OCI-LY3 (cell line): ENCODE data around the gene SIGLEC14.
A peak's percentile ranks its signal among the peaks of the same experiment; 100 is the strongest.
"Not testable (repeated sequence)": the region's sequence is repeated elsewhere in the genome, so short reads cannot be mapped to it uniquely, and the experiment has no call there.

Experiments used
- H2AFZ ChIP-seq: fragments of 200-600, 300-600 bp; shearing (Covaris generic); 2 replicates; pipeline ENCODE4 v1.6.0; 2014; ENCODE audit warnings: antibody characterized with exemption, low read depth, low read length
- H3K27ac ChIP-seq: fragments of 200-600, 300-600 bp; sonication (generic); 2 replicates; pipeline ENCODE4 v1.5.1; 2014; ENCODE audit warnings: mild to moderate bottlenecking, low read length, moderate library complexity, mixed read lengths
- H3K27me3 ChIP-seq: fragments of 200-600, 300-600 bp; sonication (generic); 2 replicates; pipeline ENCODE4 v1.6.1; 2014; ENCODE audit warnings: low read depth, low read length, mixed read lengths
- H3K36me3 ChIP-seq: fragments of 200-600, 300-600 bp; sonication (generic); replicated peaks from 2 replicates; pipeline ENCODE3; 2014; ENCODE audit warnings: low read depth, low read length, mixed read lengths
- H3K4me1 ChIP-seq: fragments of 300-600, 200-600 bp; sonication (generic); 2 replicates; pipeline ENCODE4 v1.6.1; 2014; ENCODE audit warnings: low read length, mixed read lengths
- H3K4me2 ChIP-seq: fragments of 200-600, 300-600 bp; sonication (generic); 2 replicates; pipeline ENCODE4 v1.6.1; 2014; ENCODE audit warnings: low read length, mixed read lengths
- H3K4me3 ChIP-seq: fragments of 300-600, 200-600 bp; sonication (generic); 2 replicates; pipeline ENCODE4 v1.5.1; 2014; ENCODE audit warnings: antibody characterized with exemption, mild to moderate bottlenecking, low read length, moderate library complexity
- H3K79me2 ChIP-seq: fragments of 300-600, 200-600 bp; shearing (Covaris generic); 2 replicates; pipeline ENCODE4 v1.6.1; 2014; ENCODE audit warnings: mild to moderate bottlenecking, low read length, mixed read lengths
- H3K9ac ChIP-seq: fragments of 300-600, 200-600 bp; shearing (Covaris generic); 2 replicates; pipeline ENCODE4 v1.6.0; 2014; ENCODE audit warnings: mild to moderate bottlenecking, low read length, moderate library complexity
- H3K9me3 ChIP-seq: fragments of 200-600, 300-600 bp; shearing (Covaris generic); 2 replicates; pipeline ENCODE4 v1.6.1; 2014; ENCODE audit warnings: low read length, mixed read lengths; ENCODE audit not compliant: insufficient read depth
- H4K20me1 ChIP-seq: fragments of 200-600, 300-600 bp; sonication (generic); 2 replicates; pipeline ENCODE4 v1.6.1; 2016; ENCODE audit warnings: low read length, mixed read lengths; ENCODE audit not compliant: insufficient read depth
- CTCF ChIP-seq: fragments of 200-600, 300-600 bp; sonication (generic); IDR thresholded peaks from 2 replicates; pipeline ENCODE4 v1.5.1; 2014; ENCODE audit warnings: antibody characterized with exemption, low read length, low read depth
- EZH2phosphoT487 ChIP-seq: fragments of 200-600 bp; shearing (Covaris generic); IDR thresholded peaks from 2 replicates; pipeline ENCODE4 v1.6.1; 2018; ENCODE audit warnings: antibody characterized with exemption, mixed run types, low read depth

Gene SIGLEC14

DNA sequence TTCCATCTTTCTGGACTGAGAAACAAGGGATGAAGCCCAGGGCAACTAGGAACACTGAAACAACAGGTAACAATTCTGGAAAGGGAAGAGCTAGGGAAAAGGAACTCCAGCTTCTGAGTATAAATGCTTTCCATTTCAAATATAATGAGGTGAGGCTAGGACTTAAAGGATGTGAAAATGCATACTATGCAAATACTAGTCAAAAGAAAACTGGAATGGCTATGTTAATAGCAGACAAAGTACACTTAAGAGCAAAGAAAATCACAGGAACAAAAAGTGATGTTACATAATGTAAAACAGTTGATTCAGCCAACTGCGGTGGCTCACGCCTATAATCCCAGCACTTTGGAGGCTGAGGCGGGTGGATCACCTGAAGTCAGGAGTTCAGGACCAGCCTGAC is 6.2 kb downstream of the SIGLEC14 start:
- no peak for TF ChIP-seq CTCF
- no peak for TF ChIP-seq EZH2phosphoT487
- H3K4me2 ChIP-seq: no peak overlapping the region
- H2AFZ ChIP-seq: no peak overlapping the region
- peaks cover 36% of the 10 kb centered on the region for H3K4me1 ChIP-seq
- H3K36me3 ChIP-seq: peaks cover 31% of the 10 kb centered on the region
- H3K27me3 ChIP-seq: peaks cover 60% of the 10 kb centered on the region
- no peak overlapping the region for H3K9ac ChIP-seq
- H3K9me3 ChIP-seq: no peaks in the 10 kb centered on the region
- peaks cover 14% of the 10 kb centered on the region; the same call in 1 of the 2 replicates for H4K20me1 ChIP-seq
- peaks cover 3% of the 10 kb centered on the region; the same call in 1 of the 2 replicates for H3K79me2 ChIP-seq
- H3K4me3 ChIP-seq: no peak overlapping the region
- no peak overlapping the region for H3K27ac ChIP-seq

GRCh38 chr19:51639916-51640315 is 6.7 kb downstream of the SIGLEC14 start:
- Histone ChIP-seq H2AFZ (no peak overlapping the region), H3K36me3 (peaks cover 31% of the 10 kb centered on the region), H3K27me3 (peaks cover 58% of the 10 kb centered on the region), H3K9me3 (no peaks in the 10 kb centered on the region), H4K20me1 (peaks cover 14% of the 10 kb centered on the region; the same call in 1 of the 2 replicates), H3K27ac (no peak overlapping the region), H3K4me3 (no peak overlapping the region), H3K4me1 (peaks cover 32% of the 10 kb centered on the region), H3K9ac (no peak overlapping the region), H3K4me2 (no peak overlapping the region), H3K79me2 (no peaks in the 10 kb centered on the region; the same call in 1 of the 2 replicates)
- TF ChIP-seq CTCF: no peak

DNA sequence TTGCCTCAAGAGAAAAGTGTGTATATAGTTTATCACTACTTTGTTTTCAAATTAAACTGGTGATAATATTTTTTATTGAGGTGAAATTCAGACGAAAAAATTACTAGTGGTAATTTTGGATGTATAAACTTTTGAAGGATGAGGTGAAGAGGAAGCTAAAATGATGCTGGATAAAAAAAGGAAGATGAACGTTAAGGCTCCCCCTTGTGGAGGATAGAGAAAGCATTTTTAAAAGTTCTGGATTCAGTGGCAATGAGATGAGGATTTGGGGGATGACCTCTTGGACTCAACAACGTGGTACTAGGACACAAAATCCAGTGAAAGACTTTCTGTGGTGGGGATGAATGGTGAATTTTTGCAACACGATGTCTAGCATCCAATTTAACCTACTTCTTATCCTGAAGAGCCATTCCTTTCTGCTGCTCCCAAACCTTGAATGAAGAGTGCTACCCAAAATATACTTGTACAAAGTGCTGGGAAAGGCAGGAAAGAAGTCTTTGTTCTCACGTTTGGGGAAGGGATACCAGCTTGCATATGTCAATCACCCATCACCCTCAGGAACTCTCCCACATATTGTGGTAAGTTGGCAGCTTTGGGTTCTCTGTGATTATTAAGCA is 9.2 kb downstream of the SIGLEC14 start:
- no peaks in the 10 kb centered on the region for H3K79me2 ChIP-seq
- H3K27ac ChIP-seq: no peak overlapping the region
- no peaks in the 10 kb centered on the region for H4K20me1 ChIP-seq
- no peak overlapping the region for H2AFZ ChIP-seq
- H3K36me3 ChIP-seq: peaks cover 11% of the 10 kb centered on the region
- peaks cover 44% of the 10 kb centered on the region for H3K27me3 ChIP-seq
- H3K9ac ChIP-seq: no peak overlapping the region
- TF ChIP-seq CTCF (peak; percentile 88), EZH2phosphoT487 (no peak)
- no peak overlapping the region for H3K4me3 ChIP-seq
- H3K4me2 ChIP-seq: no peak overlapping the region
- H3K4me1 ChIP-seq: peaks cover 19% of the 10 kb centered on the region
- no peaks in the 10 kb centered on the region for H3K9me3 ChIP-seq

GRCh38 chr19:51632126-51632525 is 14.5 kb downstream of the SIGLEC14 start:
- H3K27me3 ChIP-seq: peaks cover 45% of the 10 kb centered on the region
- no peaks in the 10 kb centered on the region for H3K79me2 ChIP-seq
- TF ChIP-seq EZH2phosphoT487: no peak
- no peak for TF ChIP-seq CTCF

GRCh38 chr19:51630315-51630714 is 16.3 kb downstream of the SIGLEC14 start, which contains the start of gene SIGLEC5:
Gene SIGLEC5 (minus strand): TSS chr19:51630401. CDS start chr19:51630335, 66 bp downstream.
- not testable (repeated sequence) for H3K36me3 ChIP-seq, H3K9ac ChIP-seq, H3K27ac ChIP-seq, H3K4me2 ChIP-seq, H3K4me3 ChIP-seq, H3K79me2 ChIP-seq, H3K4me1 ChIP-seq, H2AFZ ChIP-seq, H4K20me1 ChIP-seq, H3K9me3 ChIP-seq
- peaks cover 42% of the 10 kb centered on the region for H3K27me3 ChIP-seq

More at GRCh38 chr19:51632126-51632525, 14.5 kb downstream of the SIGLEC14 start:
- H3K36me3 ChIP-seq: no peaks in the 10 kb centered on the region
- H3K9ac ChIP-seq: no peak overlapping the region
- no peak overlapping the region for H3K4me3 ChIP-seq
- no peaks in the 10 kb centered on the region for H4K20me1 ChIP-seq
- H3K4me1 ChIP-seq: peaks cover 3% of the 10 kb centered on the region; the same call in 1 of the 2 replicates
- H3K27ac ChIP-seq: no peak overlapping the region
- H3K9me3 ChIP-seq: no peaks in the 10 kb centered on the region
- no peak overlapping the region for H3K4me2 ChIP-seq
- no peak overlapping the region for H2AFZ ChIP-seq
